NCI-H1105 (cell line): Measurements from ENCODE around the gene OSBPL6.

Experiments used
- DNase-seq: peaks from one replicate; lab custom pipeline; 2025; lab: John Stamatoyannopoulos, UW

Gene OSBPL6

DNA sequence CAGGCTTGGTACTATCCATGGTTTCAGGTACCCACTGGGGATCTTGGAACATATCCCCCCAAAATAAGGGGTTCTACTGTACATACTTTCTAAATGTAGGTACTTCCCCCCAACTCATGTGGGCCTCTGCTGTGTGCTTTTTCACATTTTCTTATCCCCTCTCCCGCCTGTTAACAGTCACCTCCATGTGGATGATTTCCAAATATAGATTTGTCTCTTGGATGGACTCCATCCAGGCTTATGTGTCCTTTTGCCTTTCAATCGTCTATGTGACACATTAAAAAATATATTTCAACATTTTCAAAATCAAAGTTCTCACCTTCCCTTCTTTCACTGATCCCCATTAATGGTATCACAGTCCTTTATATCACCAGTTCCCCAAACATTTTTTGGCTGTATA is 44.4 kb downstream of the OSBPL6 start:
- no peak for DNase-seq

DNA sequence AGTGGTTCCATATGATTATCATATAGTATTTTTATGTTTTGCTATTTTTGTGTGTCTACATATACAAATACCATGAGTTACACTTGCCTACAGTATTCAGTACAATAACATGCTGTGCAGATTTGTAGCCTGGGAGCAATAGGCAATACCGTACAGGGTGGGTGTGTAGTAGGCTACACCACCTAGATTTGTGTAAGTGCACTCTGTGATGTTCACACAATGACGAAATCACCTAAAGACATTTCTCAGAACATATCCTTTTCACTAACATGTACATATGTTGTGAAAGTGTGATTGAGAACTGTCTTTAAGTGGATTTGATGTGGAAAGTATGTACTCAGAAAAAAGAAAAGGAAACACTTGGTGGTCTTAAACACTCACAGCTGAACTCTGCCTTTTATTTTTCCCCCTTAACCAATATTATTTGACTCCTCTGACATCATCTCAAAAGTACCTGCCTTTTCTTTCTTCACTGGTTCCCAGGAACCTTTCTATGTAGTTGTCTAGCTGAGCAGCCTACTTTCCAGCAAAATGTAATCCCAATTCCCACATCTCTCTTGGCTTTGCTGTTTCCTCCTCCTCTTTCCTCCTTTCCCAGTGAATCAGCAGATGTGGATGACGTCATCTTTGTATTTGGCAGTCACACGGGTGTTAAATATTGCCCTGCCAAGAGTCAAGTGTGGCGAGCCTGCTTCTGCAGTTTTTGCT is 47.7 kb downstream of the OSBPL6 start:
- DNase-seq: peak; percentile 31

DNA sequence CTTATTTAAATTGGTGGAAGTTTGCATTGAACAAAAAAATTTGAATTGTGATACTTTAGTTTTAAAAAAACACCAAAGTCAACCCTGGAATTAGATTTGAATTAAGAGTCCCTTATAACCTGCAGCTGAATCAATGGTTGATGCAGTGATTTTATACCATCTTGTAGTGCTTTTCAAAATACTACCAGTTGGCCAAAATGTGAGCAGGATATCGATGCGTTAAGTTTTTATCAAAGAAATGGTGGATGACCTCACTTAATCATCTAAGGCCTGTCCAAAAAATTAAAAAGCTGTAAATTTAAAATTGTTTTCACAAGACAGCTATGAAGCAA is 48.2 kb downstream of the OSBPL6 start:
- DNase-seq: no peak

DNA sequence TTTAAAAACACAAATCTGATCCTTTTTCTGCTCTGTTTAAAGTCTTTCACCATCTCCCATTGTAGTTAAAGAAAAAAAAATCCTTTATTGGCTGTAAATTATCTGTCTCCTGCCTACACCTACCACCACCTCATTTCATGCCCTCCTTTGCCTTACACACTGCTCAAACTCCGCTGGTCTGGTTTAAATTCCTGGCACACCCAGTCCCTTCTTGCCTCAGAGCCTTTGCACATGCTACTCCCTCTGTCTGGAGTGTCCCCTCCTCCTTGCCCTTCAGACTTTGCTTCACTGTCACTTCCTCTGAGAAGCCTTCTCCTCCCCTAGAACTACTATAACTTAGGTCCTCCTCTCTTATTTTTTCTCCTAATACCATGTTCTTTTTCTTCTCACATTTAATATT is 49.6 kb downstream of the OSBPL6 start:
- DNase-seq: no peak

DNA sequence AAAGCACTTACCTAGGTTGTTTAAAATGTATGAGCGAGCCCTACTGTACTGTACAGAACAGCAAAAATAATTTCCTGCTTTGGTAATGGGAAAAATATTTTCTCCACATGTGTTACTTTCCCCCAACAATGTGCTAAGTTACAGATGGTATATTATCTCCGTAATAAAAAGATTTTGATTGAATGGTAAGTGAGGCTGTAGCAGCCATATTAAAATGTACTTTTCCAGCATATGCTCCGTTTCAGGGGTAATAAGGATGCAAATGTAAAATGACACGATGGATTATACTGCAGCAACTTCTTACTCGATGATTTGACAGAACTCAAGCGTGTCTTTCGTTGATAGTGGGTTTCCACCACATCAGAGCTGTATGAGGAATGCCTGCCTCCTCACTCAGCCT is 50.5 kb downstream of the OSBPL6 start:
- DNase-seq: no peak

DNA sequence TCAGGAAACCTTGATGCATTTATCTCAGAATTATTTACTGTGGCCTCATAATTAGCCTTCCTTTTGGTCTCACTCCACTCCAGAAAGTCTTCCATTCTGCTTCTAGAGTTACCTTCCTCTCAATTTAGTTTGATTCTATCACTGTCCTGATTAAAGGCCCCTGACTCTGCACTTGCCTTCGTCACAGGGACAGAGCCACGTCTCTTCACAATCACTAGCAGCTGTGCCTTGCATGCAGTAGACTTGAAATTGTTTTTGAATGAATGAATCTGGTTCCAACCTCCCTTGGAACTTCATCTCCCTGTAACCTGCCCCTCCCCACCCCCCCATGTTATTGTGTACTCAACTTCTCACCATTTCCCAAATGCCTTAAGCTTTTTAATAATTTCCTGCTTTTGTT is 52.4 kb downstream of the OSBPL6 start:
- no peak for DNase-seq

DNA sequence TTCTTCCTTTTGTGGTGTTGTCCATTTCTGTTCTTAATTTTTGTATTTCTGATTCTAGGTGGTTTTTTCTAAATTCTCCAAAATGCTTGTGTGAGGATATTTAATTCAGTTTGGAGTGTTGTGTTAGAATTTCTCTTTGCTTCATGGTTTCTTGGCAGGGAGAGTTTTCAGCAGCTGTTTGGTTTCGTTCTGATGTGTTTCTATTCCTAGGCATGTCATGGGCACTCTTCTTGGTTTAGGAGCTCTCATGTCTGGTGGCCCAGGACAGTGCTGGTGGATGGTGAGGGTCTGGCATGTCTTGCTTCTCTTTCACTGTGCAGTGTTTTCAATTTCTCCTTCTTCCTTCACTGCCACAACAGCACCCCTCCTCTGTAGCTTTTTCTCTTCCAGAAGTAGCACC is 52.9 kb downstream of the OSBPL6 start:
- no peak for DNase-seq

DNA sequence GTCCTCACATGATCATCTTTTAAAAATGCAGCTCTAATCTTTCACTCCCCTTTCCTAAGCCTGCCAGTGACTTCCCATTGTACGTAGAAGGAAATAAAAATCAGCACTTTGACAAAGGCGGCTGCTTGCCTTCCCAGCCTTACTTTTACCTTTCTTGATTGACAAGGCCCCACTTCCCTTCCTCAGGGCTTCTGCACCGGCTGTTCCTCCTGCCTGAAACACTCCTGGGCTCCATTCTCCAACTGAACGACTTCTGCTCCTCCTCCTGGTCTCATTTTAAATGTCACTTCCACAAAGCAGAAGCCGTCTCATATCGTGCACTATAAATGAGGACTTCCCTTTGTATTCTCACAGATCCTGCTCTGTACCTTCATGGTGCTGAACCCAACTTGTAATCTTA is 56.1 kb downstream of the OSBPL6 start:
- no peak for DNase-seq

DNA sequence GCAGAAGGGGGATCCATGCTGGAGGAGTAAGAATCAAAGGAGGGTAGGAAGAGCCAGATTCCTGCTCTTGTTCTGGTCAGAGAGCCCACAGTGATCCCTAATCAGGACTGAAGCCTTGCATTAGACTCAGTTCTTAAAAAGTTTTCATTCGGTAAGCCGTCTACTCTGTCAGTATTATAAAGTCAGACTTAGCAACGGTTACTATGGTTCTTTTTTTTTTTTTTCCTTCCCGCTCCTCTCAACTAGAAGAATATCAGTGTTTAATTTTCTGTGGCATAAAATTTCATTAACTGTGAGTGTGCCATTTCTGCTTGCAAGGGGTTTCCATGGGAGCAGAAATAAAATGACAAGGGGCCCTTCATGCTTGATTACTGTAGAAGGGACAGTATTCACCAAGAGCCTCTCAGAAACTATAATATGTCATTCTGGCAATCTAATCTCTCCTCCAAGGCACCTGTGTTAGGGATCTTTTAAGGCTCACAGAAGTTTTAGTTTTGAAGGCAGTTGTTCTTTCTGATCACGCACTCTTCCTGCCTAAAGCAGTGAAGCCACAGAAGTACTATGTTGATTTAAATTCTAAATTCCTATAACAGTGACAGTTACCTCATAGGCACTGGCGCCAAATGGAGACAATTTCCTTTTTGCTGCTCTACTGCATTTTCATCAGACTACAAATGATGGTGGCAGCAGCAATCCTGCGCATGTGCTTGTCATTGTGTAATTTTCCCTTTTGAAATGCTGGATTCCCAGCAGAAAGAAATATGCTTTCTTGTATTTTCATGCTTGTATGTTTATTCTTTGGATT is 57.0 kb downstream of the OSBPL6 start:
- no peak for DNase-seq

DNA sequence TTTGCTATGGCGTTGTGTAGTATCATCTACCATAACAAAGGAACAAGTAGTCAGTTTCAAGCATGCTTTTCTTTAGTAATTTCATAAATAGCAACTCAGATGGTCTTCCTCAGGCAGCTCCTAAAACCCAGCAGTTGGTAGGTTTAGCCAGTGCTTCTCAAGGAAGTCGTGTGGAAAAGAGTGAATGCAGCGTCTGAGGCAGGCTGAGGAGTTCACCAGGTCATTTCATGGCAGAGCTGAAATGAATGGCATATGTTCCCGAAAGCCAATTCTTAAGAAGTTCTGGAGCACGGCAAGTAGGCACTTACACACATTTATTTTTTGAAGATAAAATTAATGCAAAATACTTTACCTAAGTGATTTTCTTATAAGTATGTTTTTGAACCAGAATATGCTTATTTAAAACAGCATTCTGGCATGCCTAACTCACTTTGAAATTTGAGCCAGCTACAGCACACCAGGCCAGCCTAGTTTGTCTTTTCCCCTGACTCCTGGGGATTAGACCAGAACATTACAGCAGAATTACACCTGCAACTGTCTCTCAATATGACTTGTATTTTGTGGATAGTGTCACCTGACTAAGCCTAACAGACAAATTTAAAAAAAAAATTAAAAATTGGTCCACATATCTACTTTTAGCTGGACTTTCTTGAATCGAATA is 62.2 kb downstream of the OSBPL6 start:
- DNase-seq: no peak

DNA sequence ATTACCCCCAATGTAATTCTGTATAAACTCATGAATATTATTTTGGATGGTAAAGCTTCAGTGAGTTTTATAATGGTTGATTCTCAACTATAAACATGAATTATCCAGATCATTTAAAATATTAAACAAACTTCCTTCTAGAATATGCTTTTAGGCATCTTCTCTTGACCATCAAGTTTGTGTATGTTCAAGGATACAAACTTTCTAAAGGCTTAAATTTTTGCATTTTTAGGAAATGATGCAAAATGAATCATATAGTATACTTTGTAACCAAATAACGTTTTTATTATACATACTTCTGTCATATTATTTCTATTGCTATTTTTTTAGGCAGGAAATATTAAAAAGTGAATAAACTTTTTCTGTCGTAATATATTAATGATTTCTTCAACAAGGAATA is 62.8 kb downstream of the OSBPL6 start:
- no peak for DNase-seq

DNA sequence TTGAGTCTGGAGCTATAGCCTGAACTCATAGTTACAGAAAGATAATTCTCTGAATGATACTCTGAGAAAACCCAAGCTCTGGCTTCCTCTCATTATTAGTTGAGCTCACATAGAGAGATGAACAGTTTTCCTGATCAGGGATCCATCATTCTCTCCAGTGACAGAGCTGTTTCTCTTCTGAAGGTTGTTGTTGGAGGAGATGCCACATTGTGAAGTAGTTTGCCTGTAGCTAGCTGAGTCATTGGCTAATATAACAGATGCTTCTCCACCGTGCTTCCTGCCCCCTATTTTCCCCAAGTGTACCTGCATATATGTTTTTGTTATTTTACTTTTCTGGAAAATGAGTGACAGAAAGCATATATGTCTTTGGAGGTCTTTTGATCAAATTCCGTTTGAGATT is 64.6 kb downstream of the OSBPL6 start:
- DNase-seq: no peak

DNA sequence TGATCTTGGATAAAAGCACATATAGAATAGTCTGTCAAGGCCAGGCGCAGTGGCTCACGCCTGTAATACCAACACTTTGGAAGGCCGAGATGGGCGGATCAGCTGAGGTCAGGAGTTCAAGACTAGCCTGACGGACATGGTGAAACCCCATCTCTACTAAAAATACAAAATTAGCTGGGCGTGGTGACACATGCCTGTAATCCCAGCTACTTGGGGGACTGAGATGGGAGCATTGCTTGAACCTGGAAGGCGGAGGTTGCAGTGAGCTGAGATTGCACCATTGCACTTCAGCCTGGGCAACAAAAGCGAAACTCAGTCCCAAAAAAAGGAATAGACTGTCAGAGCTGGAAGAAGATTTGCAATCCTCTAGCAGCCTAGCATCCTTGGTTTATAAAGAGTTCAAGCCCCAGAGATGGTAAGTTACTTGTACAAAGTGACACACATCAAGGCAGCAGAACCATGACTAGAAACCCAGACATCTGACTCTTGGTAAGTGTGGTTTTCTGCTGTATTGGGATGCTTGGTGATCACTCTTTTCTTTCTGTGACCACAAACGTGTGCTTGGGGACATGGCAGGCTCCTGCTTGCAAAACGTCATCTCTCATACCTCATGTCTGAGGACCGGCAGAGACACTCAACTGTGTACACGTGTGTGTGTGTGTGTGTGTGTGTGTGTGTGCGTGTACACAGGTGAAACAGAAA is 69.0 kb downstream of the OSBPL6 start:
- DNase-seq: no peak

DNA sequence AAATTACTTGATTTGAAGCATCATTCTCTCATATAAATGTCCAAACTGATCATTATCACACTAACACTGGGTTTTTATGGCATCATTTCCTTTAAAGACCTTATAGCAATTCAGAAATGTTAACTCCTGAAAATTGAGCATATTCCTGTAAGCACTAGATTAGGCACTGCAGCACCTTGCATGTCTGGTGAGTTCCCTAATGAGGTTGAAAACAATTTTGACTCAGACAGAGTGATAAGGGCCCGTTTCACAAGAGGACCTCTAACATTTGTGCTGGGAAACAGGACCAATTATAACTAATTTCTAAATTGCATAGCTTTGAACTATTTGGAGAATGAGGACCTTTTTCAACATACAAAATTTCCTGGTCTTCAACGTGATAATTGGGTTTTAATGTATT is 69.9 kb downstream of the OSBPL6 start:
- no peak for DNase-seq

DNA sequence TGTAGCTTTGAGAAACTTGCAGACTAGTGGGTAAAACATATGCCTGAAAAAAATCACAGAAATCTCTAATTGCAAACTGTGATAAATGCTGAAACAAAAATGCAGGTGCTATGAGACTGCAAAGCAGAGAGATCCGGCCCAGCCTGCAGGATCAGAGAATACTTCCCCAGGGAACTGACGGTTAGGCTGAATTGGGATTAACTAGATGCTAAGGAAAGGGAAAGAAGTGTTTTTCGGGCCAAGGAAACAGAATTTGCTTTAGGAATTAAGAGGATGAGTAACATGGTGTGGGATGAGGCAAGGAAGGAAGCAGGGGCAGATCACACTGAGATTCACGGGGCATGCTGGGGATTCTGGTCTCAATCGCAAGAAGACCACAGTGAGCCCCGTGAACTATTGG is 71.5 kb downstream of the OSBPL6 start:
- DNase-seq: no peak

DNA sequence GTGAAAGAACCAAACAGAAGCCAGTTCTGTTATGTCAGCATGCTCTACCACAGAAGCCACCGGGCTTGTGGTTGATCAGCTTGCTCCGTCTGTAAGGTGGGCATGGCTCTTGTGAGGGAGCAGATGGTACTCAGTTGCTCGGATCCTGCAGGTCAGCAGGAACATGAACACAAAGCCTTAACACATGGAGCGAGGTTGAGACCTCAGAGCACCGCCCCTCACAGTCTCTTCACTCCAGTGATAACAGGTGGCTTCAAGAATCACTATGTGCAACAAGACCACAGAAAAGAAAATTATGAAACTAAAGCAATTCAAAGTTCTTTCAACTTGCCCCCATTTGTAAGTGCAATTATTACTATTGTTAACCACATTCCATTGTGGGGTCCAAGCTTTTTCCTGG is 72.1 kb downstream of the OSBPL6 start:
- no peak for DNase-seq

DNA sequence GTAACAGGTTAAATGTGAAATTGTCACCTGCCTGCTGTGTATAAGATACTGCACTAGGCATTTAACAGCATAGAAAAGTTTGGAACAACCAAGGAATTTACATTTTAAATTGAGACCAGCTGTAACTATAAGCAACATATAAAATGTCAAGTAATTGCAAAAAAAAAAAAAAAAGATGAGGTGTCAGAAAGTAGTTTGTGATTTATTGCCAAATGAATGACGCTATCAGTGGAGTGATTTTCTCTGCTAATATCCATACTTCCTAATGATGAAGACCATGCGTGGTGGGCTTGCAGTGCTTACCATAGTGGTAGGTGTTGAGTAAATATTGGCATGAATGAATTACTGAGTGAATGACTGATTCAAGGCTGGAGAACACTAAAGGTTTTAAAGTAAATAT is 73.3 kb downstream of the OSBPL6 start:
- DNase-seq: no peak

DNA sequence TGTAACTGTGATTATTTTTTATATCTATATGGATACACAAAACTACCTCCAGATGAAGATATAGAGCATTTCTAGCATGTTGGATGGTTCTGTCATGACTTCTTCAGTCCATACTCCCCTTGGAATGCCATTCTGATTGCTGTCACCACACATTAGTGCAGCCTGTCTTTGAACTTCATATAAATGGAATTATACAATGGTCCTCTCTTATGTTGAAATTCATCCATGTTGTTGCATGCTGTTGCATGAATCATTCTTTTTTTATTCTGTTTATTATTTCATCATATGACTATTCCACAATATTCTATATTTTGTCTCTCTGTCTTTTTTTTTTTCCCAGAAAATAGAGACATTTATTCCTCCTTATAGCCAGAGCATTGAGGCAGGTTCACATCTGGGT is 74.1 kb downstream of the OSBPL6 start:
- DNase-seq: no peak

DNA sequence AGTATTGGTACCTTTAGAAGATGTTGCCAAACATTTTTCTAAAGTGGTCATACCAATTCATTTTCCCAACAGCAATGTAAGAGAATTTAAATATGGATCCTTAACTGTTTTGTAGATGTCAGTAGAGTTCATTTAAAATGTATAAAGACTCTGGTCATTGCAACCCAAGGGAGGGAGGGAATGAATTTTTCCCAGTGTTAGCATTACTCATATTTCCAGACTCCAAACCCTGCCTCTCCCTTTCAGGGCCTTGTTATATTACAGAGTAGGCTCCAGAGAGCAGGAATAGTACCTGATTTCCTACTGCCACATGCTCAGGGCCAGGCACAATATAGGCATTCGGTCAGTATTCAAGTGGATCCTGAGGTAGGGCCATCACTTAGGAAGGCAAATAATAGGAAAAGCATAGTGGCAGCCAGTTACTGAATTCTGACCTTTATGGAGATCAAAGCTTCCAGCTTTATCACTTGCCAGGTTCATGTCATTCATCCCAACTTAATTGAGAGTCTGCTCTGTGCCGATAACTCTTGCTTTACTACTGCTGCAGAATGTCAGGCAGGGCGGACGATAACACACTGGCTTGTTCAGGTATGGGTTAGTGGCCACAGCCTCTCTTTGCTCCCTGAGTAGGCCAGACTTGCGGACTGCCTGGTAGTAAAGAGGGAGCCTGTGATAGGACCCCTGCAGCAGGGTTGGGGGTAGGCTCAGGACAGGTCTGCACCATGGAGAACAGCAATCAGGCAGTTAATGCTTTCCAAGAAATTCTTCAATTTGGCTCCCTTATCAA is 75.3 kb downstream of the OSBPL6 start:
- no peak for DNase-seq

DNA sequence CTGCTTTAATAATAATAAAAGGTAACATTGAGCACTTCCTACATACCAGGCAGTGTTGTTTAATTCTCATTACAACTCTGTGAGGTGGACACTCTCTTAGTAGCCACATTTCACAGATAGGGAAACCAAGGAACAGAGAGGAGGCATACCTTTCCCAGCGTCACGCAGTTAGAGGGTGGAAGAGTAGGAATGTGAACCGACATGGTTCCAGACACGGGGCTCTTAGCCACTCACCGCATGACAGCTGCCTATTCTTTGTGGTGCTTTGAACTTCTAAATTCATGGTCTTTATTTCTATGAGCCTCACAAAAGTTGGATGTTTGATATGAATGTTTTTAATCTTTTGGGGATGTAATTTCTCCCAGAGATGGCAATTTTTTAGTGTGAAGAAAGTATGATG is 76.0 kb downstream of the OSBPL6 start:
- no peak for DNase-seq

DNA sequence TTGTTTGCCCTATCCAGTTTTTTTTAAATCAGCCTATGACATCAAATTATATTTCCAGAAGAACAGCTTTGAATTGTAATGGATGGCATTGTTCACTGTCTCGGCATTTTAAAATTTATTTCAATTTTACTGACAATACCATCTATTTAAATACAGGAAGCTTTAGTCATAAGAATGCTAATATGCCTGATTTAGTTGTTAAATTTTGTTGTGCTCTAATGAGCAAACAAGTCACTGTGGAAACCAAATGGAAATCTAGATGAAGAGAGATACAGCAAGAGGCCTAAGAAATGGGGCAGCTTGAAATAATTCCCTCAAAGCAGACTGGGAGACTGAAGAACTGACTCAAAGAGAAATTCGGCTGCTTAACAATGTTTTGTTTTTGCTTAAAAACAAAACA is 76.8 kb downstream of the OSBPL6 start:
- DNase-seq: no peak
